ENCODE measurements around the gene TPRA1. TPM values are rescaled to one million over a fixed set of nuclear protein-coding genes. Genes with fewer than 3 reads are reported as not detected.

The TPRA1 gene
- polyA plus RNA-seq, 1 experiment: 20.6 TPM

GRCh38 chr3:127572186-127572585 lies 18.3 kb downstream of the TPRA1 start:
- Histone ChIP-seq H3K9me3 (ENCODE audit: control insufficient read depth, insufficient read depth, low read length) (no peaks in the 10 kb centered on the region), H3K27ac (ENCODE audit: low read depth, low read length) (no peak overlapping the region), H3K27me3 (ENCODE audit: control insufficient read depth, insufficient read depth, low read length) (no peaks in the 10 kb centered on the region), H3K4me3 (ENCODE audit: low read depth, low read length) (no peak overlapping the region)
- TF ChIP-seq, protein P1, sequence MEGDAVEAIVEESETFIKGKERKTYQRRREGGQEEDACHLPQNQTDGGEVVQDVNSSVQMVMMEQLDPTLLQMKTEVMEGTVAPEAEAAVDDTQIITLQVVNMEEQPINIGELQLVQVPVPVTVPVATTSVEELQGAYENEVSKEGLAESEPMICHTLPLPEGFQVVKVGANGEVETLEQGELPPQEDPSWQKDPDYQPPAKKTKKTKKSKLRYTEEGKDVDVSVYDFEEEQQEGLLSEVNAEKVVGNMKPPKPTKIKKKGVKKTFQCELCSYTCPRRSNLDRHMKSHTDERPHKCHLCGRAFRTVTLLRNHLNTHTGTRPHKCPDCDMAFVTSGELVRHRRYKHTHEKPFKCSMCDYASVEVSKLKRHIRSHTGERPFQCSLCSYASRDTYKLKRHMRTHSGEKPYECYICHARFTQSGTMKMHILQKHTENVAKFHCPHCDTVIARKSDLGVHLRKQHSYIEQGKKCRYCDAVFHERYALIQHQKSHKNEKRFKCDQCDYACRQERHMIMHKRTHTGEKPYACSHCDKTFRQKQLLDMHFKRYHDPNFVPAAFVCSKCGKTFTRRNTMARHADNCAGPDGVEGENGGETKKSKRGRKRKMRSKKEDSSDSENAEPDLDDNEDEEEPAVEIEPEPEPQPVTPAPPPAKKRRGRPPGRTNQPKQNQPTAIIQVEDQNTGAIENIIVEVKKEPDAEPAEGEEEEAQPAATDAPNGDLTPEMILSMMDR (IDR thresholded peaks at IDR 0.05; ENCODE audit: low read depth, low read length): no peak
- no peak for DNase-seq (ENCODE audit: low read depth, low spot score)
- ChIA-PET CTCF (interaction anchor here (3.9 kb wide), 1 partner anchor 16 kb away, joined by 67 read pairs; no protein-coding TSS in a partner anchor), POLR2A (interaction anchor here (0.7 to 1.1 kb wide), 2 partner anchors 19 to 483 kb away, joined by 3 read pairs; no protein-coding TSS in a partner anchor)

GRCh38 chr3:127570520-127570919 lies 20.0 kb downstream of the TPRA1 start:
- DNase-seq (ENCODE audit: low read depth, low spot score): no peak
- TF ChIP-seq, protein P1 (IDR thresholded peaks at IDR 0.05; ENCODE audit: low read depth, low read length): no peak
- POLR2A ChIA-PET: no interaction called here
- Histone ChIP-seq H3K9me3 (ENCODE audit: control insufficient read depth, insufficient read depth, low read length) (no peaks in the 10 kb centered on the region; the same call in 1 of the 2 replicates), H3K27me3 (ENCODE audit: control insufficient read depth, insufficient read depth, low read length) (peaks cover 6% of the 10 kb centered on the region), H3K4me3 (ENCODE audit: low read depth, low read length) (no peak overlapping the region), H3K27ac (ENCODE audit: low read depth, low read length) (no peak overlapping the region)
- CTCF ChIA-PET: interaction anchor here (1.0 kb wide), 1 partner anchor 82 kb away, joined by 3 read pairs; no protein-coding TSS in a partner anchor

- no peak overlapping the region for H3K27ac ChIP-seq (ENCODE audit: low read depth, low read length)
- CTCF ChIA-PET: interaction anchor here (0.5 to 0.9 kb wide), 2 partner anchors 21 to 127 kb away, joined by 3 to 4 read pairs; no protein-coding TSS in a partner anchor
- TF ChIP-seq, protein P1 (IDR thresholded peaks at IDR 0.05; ENCODE audit: low read depth, low read length): no peak
- DNase-seq (ENCODE audit: low read depth, low spot score): no peak
- POLR2A ChIA-PET: interaction anchor here (0.6 kb wide), 1 partner anchor 12 kb away, joined by 7 read pairs; no protein-coding TSS in a partner anchor
- H3K27me3 ChIP-seq (ENCODE audit: control insufficient read depth, insufficient read depth, low read length): peaks cover 11% of the 10 kb centered on the region
- H3K9me3 ChIP-seq (ENCODE audit: control insufficient read depth, insufficient read depth, low read length): no peaks in the 10 kb centered on the region; the same call in 1 of the 2 replicates
- no peak overlapping the region for H3K4me3 ChIP-seq (ENCODE audit: low read depth, low read length)
These were observed 21.4 kb downstream of the TPRA1 start for GRCh38 chr3:127569160-127569559.

- TF ChIP-seq, protein P1 (IDR thresholded peaks at IDR 0.05; ENCODE audit: low read depth, low read length): no peak
- Histone ChIP-seq H3K27ac (ENCODE audit: low read depth, low read length) (no peak overlapping the region), H3K9me3 (ENCODE audit: control insufficient read depth, insufficient read depth, low read length) (no peaks in the 10 kb centered on the region; the same call in 1 of the 2 replicates), H3K4me3 (ENCODE audit: low read depth, low read length) (no peak overlapping the region), H3K27me3 (ENCODE audit: control insufficient read depth, insufficient read depth, low read length) (peaks cover 11% of the 10 kb centered on the region)
- no peak for DNase-seq (ENCODE audit: low read depth, low spot score)
- ChIA-PET POLR2A (interaction anchor here (0.6 kb wide), 1 partner anchor 13 kb away, joined by 7 read pairs; no protein-coding TSS in a partner anchor), CTCF (interaction anchor here (0.9 kb wide), 1 partner anchor 20 kb away, joined by 4 read pairs; no protein-coding TSS in a partner anchor)
These were observed 21.9 kb downstream of the TPRA1 start for GRCh38 chr3:127568586-127568985.

- no peak for DNase-seq (ENCODE audit: low read depth, low spot score)
- ChIA-PET POLR2A (no interaction called here), CTCF (interaction anchor here (3.1 kb wide), 1 partner anchor 8 kb away, joined by 21 read pairs; no protein-coding TSS in a partner anchor)
- Histone ChIP-seq H3K27me3 (ENCODE audit: control insufficient read depth, insufficient read depth, low read length) (peaks cover 11% of the 10 kb centered on the region), H3K27ac (ENCODE audit: low read depth, low read length) (no peak overlapping the region), H3K9me3 (ENCODE audit: control insufficient read depth, insufficient read depth, low read length) (no peaks in the 10 kb centered on the region; the same call in 1 of the 2 replicates), H3K4me3 (ENCODE audit: low read depth, low read length) (no peak overlapping the region)
- TF ChIP-seq, protein P1 (IDR thresholded peaks at IDR 0.05; ENCODE audit: low read depth, low read length): no peak
These were observed 23.7 kb downstream of the TPRA1 start for GRCh38 chr3:127566833-127567232.
